Measurements from ENCODE around the gene SYNDIG1. TPM values are rescaled to one million over a fixed set of nuclear protein-coding genes. Genes with fewer than 3 reads are reported as not detected.
A peak's percentile ranks its signal among the peaks of the same experiment; 100 is the strongest.

The SYNDIG1 gene
- total and polyA plus RNA-seq, 5 donors from 2014 or later, result not detected

GRCh38 chr20:24664266-24664986 is 195.0 kb downstream of the SYNDIG1 start:
- H3K4me1 ChIP-seq (ENCODE audit: control insufficient read depth, insufficient read depth, low read length, poor library complexity, severe bottlenecking), result no peaks in the 10 kb centered on the region
- H3K27me3 ChIP-seq (ENCODE audit: control insufficient read depth, insufficient read depth, low read length), result no peaks in the 10 kb centered on the region
- no peaks in the 10 kb centered on the region for H3K9me3 Mint-ChIP-seq
- no peaks in the 10 kb centered on the region for H3K4me1 Mint-ChIP-seq
- no peaks in the 10 kb centered on the region for H3K36me3 ChIP-seq (ENCODE audit: control insufficient read depth, insufficient read depth, low read length)
- no peak for DNase-seq
- ATAC-seq (ENCODE audit: low read depth in 2 of 2), result no peak
- H3K27ac Mint-ChIP-seq, result no peak overlapping the region
- H3K9me3 ChIP-seq (ENCODE audit: control insufficient read depth in 2 of 2, low read length in 2 of 2), result no peaks in the 10 kb centered on the region
- no peak overlapping the region for H3K27ac ChIP-seq (ENCODE audit: insufficient read depth, low read length, poor library complexity, severe bottlenecking)
- no peak overlapping the region for H3K4me3 Mint-ChIP-seq
- no peaks in the 10 kb centered on the region for H3K36me3 Mint-ChIP-seq
- H3K27me3 Mint-ChIP-seq, result no peaks in the 10 kb centered on the region
- H3K4me3 ChIP-seq (ENCODE audit: low read depth, low read length), result no peak overlapping the region

- Mint-ChIP-seq H3K4me1 (no peaks in the 10 kb centered on the region), H3K27me3 (no peaks in the 10 kb centered on the region), H3K4me3 (no peak overlapping the region), H3K27ac (no peak overlapping the region), H3K9me3 (no peaks in the 10 kb centered on the region), H3K36me3 (no peaks in the 10 kb centered on the region)
- Histone ChIP-seq H3K4me1 (ENCODE audit: control insufficient read depth, insufficient read depth, low read length, poor library complexity, severe bottlenecking) (no peaks in the 10 kb centered on the region), H3K4me3 (ENCODE audit: low read depth, low read length) (no peak overlapping the region), H3K27ac (ENCODE audit: insufficient read depth, low read length, poor library complexity, severe bottlenecking) (no peak overlapping the region), H3K9me3 (ENCODE audit: control insufficient read depth in 2 of 2, low read length in 2 of 2) (no peaks in the 10 kb centered on the region), H3K36me3 (ENCODE audit: control insufficient read depth, insufficient read depth, low read length) (no peaks in the 10 kb centered on the region), H3K27me3 (ENCODE audit: control insufficient read depth, insufficient read depth, low read length) (no peaks in the 10 kb centered on the region)
- ATAC-seq (ENCODE audit: low read depth in 2 of 2) (no peak), DNase-seq (no peak)
Observed at GRCh38 chr20:24665196-24665595, 195.8 kb downstream of the SYNDIG1 start.

- Mint-ChIP-seq H3K9me3 (no peaks in the 10 kb centered on the region), H3K27ac (no peak overlapping the region), H3K27me3 (no peaks in the 10 kb centered on the region), H3K4me3 (no peak overlapping the region), H3K36me3 (no peaks in the 10 kb centered on the region), H3K4me1 (no peaks in the 10 kb centered on the region)
- H3K36me3 ChIP-seq (ENCODE audit: control insufficient read depth, insufficient read depth, low read length), result no peaks in the 10 kb centered on the region
- no peak for DNase-seq
- H3K27ac ChIP-seq (ENCODE audit: insufficient read depth, low read length, poor library complexity, severe bottlenecking), result no peak overlapping the region
- ATAC-seq (ENCODE audit: low read depth in 2 of 2), result no peak
- no peaks in the 10 kb centered on the region for H3K27me3 ChIP-seq (ENCODE audit: control insufficient read depth, insufficient read depth, low read length)
- H3K4me3 ChIP-seq (ENCODE audit: low read depth, low read length), result no peak overlapping the region
- no peaks in the 10 kb centered on the region for H3K4me1 ChIP-seq (ENCODE audit: control insufficient read depth, insufficient read depth, low read length, poor library complexity, severe bottlenecking)
- H3K9me3 ChIP-seq (ENCODE audit: control insufficient read depth in 2 of 2, low read length in 2 of 2), result no peaks in the 10 kb centered on the region
Observed at GRCh38 chr20:24665741-24666191, 196.3 kb downstream of the SYNDIG1 start.

GRCh38 chr20:24667689-24668383 is 198.4 kb downstream of the SYNDIG1 start:
- H3K9me3 Mint-ChIP-seq, result no peaks in the 10 kb centered on the region
- no peak overlapping the region for H3K4me3 ChIP-seq (ENCODE audit: low read depth, low read length)
- DNase-seq, result no peak
- no peak overlapping the region for H3K4me3 Mint-ChIP-seq
- H3K27ac Mint-ChIP-seq, result no peak overlapping the region
- H3K36me3 ChIP-seq (ENCODE audit: control insufficient read depth, insufficient read depth, low read length), result no peaks in the 10 kb centered on the region
- no peaks in the 10 kb centered on the region for H3K9me3 ChIP-seq (ENCODE audit: control insufficient read depth in 2 of 2, low read length in 2 of 2)
- H3K27me3 Mint-ChIP-seq, result no peaks in the 10 kb centered on the region
- no peaks in the 10 kb centered on the region for H3K4me1 ChIP-seq (ENCODE audit: control insufficient read depth, insufficient read depth, low read length, poor library complexity, severe bottlenecking)
- H3K27me3 ChIP-seq (ENCODE audit: control insufficient read depth, insufficient read depth, low read length), result no peaks in the 10 kb centered on the region
- H3K4me1 Mint-ChIP-seq, result no peaks in the 10 kb centered on the region
- ATAC-seq (ENCODE audit: low read depth in 2 of 2), result no peak
- no peak overlapping the region for H3K27ac ChIP-seq (ENCODE audit: insufficient read depth, low read length, poor library complexity, severe bottlenecking)
- no peaks in the 10 kb centered on the region for H3K36me3 Mint-ChIP-seq

DNA sequence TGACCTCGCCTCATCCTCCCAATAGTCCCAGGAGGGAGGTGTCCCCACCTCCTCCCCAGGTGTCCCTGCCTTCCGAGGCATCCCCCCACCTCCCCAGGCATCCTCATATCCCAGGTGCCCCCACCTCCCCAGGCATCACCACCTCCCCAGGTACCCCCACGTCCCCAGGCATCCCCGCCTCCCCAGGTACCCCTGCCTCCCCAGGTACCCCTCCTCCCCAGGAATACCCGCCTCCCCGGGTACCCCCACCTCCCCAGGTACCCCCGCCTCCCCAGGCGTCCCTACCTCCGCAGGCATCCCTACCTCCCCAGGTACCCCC is 198.9 kb downstream of the SYNDIG1 start:
- H3K9me3 Mint-ChIP-seq, result no peaks in the 10 kb centered on the region

GRCh38 chr20:24668791-24669190 is 199.4 kb downstream of the SYNDIG1 start:
- Histone ChIP-seq H3K27ac (ENCODE audit: insufficient read depth, low read length, poor library complexity, severe bottlenecking) (no peak overlapping the region), H3K4me3 (ENCODE audit: low read depth, low read length) (no peak overlapping the region), H3K9me3 (ENCODE audit: control insufficient read depth in 2 of 2, low read length in 2 of 2) (no peaks in the 10 kb centered on the region), H3K27me3 (ENCODE audit: control insufficient read depth, insufficient read depth, low read length) (no peaks in the 10 kb centered on the region), H3K4me1 (ENCODE audit: control insufficient read depth, insufficient read depth, low read length, poor library complexity, severe bottlenecking) (no peaks in the 10 kb centered on the region), H3K36me3 (ENCODE audit: control insufficient read depth, insufficient read depth, low read length) (no peaks in the 10 kb centered on the region)
- no peaks in the 10 kb centered on the region for H3K27me3 Mint-ChIP-seq
- no peaks in the 10 kb centered on the region for H3K36me3 Mint-ChIP-seq
- ATAC-seq (ENCODE audit: low read depth in 2 of 2), result no peak
- no peaks in the 10 kb centered on the region for H3K4me1 Mint-ChIP-seq
- H3K9me3 Mint-ChIP-seq, result no peaks in the 10 kb centered on the region
- no peak for DNase-seq
- no peak overlapping the region for H3K4me3 Mint-ChIP-seq
- H3K27ac Mint-ChIP-seq, result peak overlapping the region in 1 of 3 donors; percentile 47

More for the DNA sequence above, 198.9 kb downstream of the SYNDIG1 start:
- Histone ChIP-seq H3K9me3 (ENCODE audit: control insufficient read depth in 2 of 2, low read length in 2 of 2) (no peaks in the 10 kb centered on the region), H3K27ac (ENCODE audit: insufficient read depth, low read length, poor library complexity, severe bottlenecking) (no peak overlapping the region), H3K4me3 (ENCODE audit: low read depth, low read length) (no peak overlapping the region), H3K27me3 (ENCODE audit: control insufficient read depth, insufficient read depth, low read length) (no peaks in the 10 kb centered on the region), H3K4me1 (ENCODE audit: control insufficient read depth, insufficient read depth, low read length, poor library complexity, severe bottlenecking) (no peaks in the 10 kb centered on the region), H3K36me3 (ENCODE audit: control insufficient read depth, insufficient read depth, low read length) (no peaks in the 10 kb centered on the region)
- ATAC-seq (ENCODE audit: low read depth in 2 of 2) (no peak), DNase-seq (no peak)
- H3K27me3 Mint-ChIP-seq, result no peaks in the 10 kb centered on the region
- no peak overlapping the region for H3K4me3 Mint-ChIP-seq
- no peaks in the 10 kb centered on the region for H3K4me1 Mint-ChIP-seq
- H3K36me3 Mint-ChIP-seq, result no peaks in the 10 kb centered on the region
- no peak overlapping the region for H3K27ac Mint-ChIP-seq

GRCh38 chr20:24669701-24670100 is 200.3 kb downstream of the SYNDIG1 start:
- Histone ChIP-seq H3K27ac (ENCODE audit: insufficient read depth, low read length, poor library complexity, severe bottlenecking) (no peak overlapping the region), H3K36me3 (ENCODE audit: control insufficient read depth, insufficient read depth, low read length) (no peaks in the 10 kb centered on the region), H3K4me1 (ENCODE audit: control insufficient read depth, insufficient read depth, low read length, poor library complexity, severe bottlenecking) (no peaks in the 10 kb centered on the region), H3K4me3 (ENCODE audit: low read depth, low read length) (no peak overlapping the region), H3K9me3 (ENCODE audit: control insufficient read depth in 2 of 2, low read length in 2 of 2) (no peaks in the 10 kb centered on the region), H3K27me3 (ENCODE audit: control insufficient read depth, insufficient read depth, low read length) (no peaks in the 10 kb centered on the region)
- no peaks in the 10 kb centered on the region for H3K27me3 Mint-ChIP-seq
- no peak for ATAC-seq (ENCODE audit: low read depth in 2 of 2)
- H3K36me3 Mint-ChIP-seq, result no peaks in the 10 kb centered on the region
- peak overlapping the region in 1 of 3 donors; percentile 47 for H3K27ac Mint-ChIP-seq
- H3K4me3 Mint-ChIP-seq, result no peak overlapping the region
- no peak for DNase-seq
- H3K9me3 Mint-ChIP-seq, result no peaks in the 10 kb centered on the region
- no peaks in the 10 kb centered on the region for H3K4me1 Mint-ChIP-seq

DNA sequence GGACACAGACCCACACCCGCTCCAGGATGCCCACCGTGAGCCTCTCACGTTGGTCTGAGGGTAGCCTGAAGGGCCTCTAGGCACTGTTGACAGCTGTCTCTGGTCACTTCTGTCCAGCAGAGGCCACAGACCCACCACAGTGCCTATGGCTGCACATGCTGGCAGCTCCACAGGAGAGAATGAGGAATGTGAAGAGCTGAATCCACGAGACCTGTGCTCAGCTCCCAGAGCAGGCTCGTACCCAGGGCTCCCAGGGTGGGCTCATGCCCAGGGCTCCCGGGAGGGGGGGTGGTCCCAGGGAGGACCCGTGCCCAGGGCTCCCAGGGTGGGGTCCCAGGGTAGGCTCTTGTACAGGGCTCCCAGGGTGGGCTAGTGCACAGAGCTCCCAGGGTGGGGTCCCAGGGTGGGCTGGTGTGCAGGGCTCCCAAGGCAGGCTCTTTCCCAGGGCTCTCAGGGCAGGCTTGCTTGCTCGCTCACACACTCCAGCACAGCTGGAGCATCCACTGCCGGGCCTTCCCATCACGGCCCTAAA is 201.0 kb downstream of the SYNDIG1 start:
- no peaks in the 10 kb centered on the region for H3K36me3 Mint-ChIP-seq

More for the DNA sequence above, 201.0 kb downstream of the SYNDIG1 start:
- no peak overlapping the region for H3K27ac Mint-ChIP-seq
- Histone ChIP-seq H3K4me1 (ENCODE audit: control insufficient read depth, insufficient read depth, low read length, poor library complexity, severe bottlenecking) (no peaks in the 10 kb centered on the region), H3K27me3 (ENCODE audit: control insufficient read depth, insufficient read depth, low read length) (no peaks in the 10 kb centered on the region), H3K4me3 (ENCODE audit: low read depth, low read length) (no peak overlapping the region), H3K27ac (ENCODE audit: insufficient read depth, low read length, poor library complexity, severe bottlenecking) (no peak overlapping the region), H3K36me3 (ENCODE audit: control insufficient read depth, insufficient read depth, low read length) (no peaks in the 10 kb centered on the region), H3K9me3 (ENCODE audit: control insufficient read depth in 2 of 2, low read length in 2 of 2) (no peaks in the 10 kb centered on the region)
- no peaks in the 10 kb centered on the region for H3K9me3 Mint-ChIP-seq
- H3K4me1 Mint-ChIP-seq, result no peaks in the 10 kb centered on the region
- no peaks in the 10 kb centered on the region for H3K27me3 Mint-ChIP-seq
- H3K4me3 Mint-ChIP-seq, result no peak overlapping the region
- DNase-seq (no peak), ATAC-seq (ENCODE audit: low read depth in 2 of 2) (no peak)

Data from CD4-positive, CD25-positive, alpha-beta regulatory T cell (primary cell).